Neuronal stem cell (in vitro differentiated cells): ENCODE measurements around the gene ELF3.

Experiments used
- DNase-seq: peaks from one replicate; pipeline ENCODE4 v3.0.0-alpha.2; 2013; ENCODE audit warnings: low spot score
- H2AFZ ChIP-seq: one replicate; pipeline ENCODE4 v1.6.1; 2013; ENCODE audit warnings: mild to moderate bottlenecking, low read length, inconsistent platforms
- H2AK5ac ChIP-seq: 2 replicates; pipeline ENCODE4 v1.6.1; 2013; ENCODE audit warnings: low read depth, mild to moderate bottlenecking, inconsistent platforms, low read length, moderate library complexity, mixed read lengths
- H2BK120ac ChIP-seq: 2 replicates; pipeline ENCODE4 v1.6.1; 2013; ENCODE audit warnings: low read depth, mild to moderate bottlenecking, inconsistent platforms, low read length, moderate library complexity, mixed read lengths
- H2BK12ac ChIP-seq: one replicate; pipeline ENCODE4 v1.6.1; 2013; ENCODE audit warnings: low read length, inconsistent platforms
- H2BK15ac ChIP-seq: 2 replicates; pipeline ENCODE4 v1.6.1; 2013; ENCODE audit warnings: mild to moderate bottlenecking, low read length, inconsistent platforms, mixed read lengths
- H2BK5ac ChIP-seq: one replicate; pipeline ENCODE4 v1.6.1; 2013; ENCODE audit warnings: inconsistent platforms, mild to moderate bottlenecking, low read length, moderate library complexity
- H3K14ac ChIP-seq: one replicate; pipeline ENCODE4 v1.6.1; 2013; ENCODE audit warnings: low read length, inconsistent platforms
- H3K18ac ChIP-seq: 2 replicates; pipeline ENCODE4 v1.6.1; 2013; ENCODE audit warnings: low read length, inconsistent platforms
- H3K23ac ChIP-seq: 2 replicates; pipeline ENCODE4 v1.6.1; 2013; ENCODE audit warnings: low read depth, mild to moderate bottlenecking, mixed read lengths, low read length, inconsistent platforms; ENCODE audit not compliant: poor library complexity
- H3K27ac ChIP-seq: replicated peaks from 3 replicates; pipeline ENCODE4 v1.5.1; 2013; ENCODE audit warnings: low read length, inconsistent platforms
- H3K27me3 ChIP-seq, 3 experiments: 2 replicates each; pipeline ENCODE4 v1.6.1; 2013; ENCODE audit warnings: low read length in 3 of 3, mild to moderate bottlenecking in 2 of 3, inconsistent platforms in 1 of 3, low read depth in 1 of 3, mixed read lengths in 1 of 3, moderate library complexity in 1 of 3; ENCODE audit not compliant: control insufficient read depth in 3 of 3, insufficient read depth in 3 of 3
- H3K36me3 ChIP-seq, 2 donors: replicated peaks in 1 of 2; 2 replicates each; pipeline ENCODE4 v1.6.1; 2013; ENCODE audit warnings: low read length in 2 of 2; ENCODE audit not compliant: control insufficient read depth in 2 of 2, insufficient read depth in 2 of 2
- H3K4ac ChIP-seq: 2 replicates; pipeline ENCODE4 v1.6.1; 2013; ENCODE audit warnings: inconsistent platforms, mild to moderate bottlenecking, low read length, moderate library complexity
- H3K4me1 ChIP-seq, 2 donors: 1 replicate in 1 of 2; 2 replicates in 1 of 2; pipeline ENCODE4 v1.6.1; 2013; ENCODE audit warnings: low read length in 2 of 2, low read depth in 1 of 2; ENCODE audit not compliant: control insufficient read depth in 2 of 2, insufficient read depth in 1 of 2
- H3K4me2 ChIP-seq: one replicate; pipeline ENCODE4 v1.6.1; 2013; ENCODE audit warnings: mild to moderate bottlenecking, low read length, inconsistent platforms; ENCODE audit not compliant: insufficient read depth, poor library complexity, severe bottlenecking
- H3K4me3 ChIP-seq, 2 donors: 2 replicates each; pipeline ENCODE4 v1.5.1; 2013; ENCODE audit warnings: low read length in 2 of 2, mild to moderate bottlenecking in 2 of 2, inconsistent platforms in 1 of 2, moderate library complexity in 1 of 2
- H3K79me1 ChIP-seq: one replicate; pipeline ENCODE4 v1.6.1; 2013; ENCODE audit warnings: low read depth, mild to moderate bottlenecking, inconsistent platforms, low read length, moderate library complexity
- H3K9ac ChIP-seq: one replicate; pipeline ENCODE4 v1.6.1; 2013; ENCODE audit warnings: mild to moderate bottlenecking, low read depth, low read length, inconsistent platforms; ENCODE audit not compliant: poor library complexity
- H3K9me3 ChIP-seq, 2 donors: replicated peaks in 1 of 2; 2 replicates each; pipeline versions ENCODE3 to v1.6.1; 2013; ENCODE audit warnings: low read length in 2 of 2, mild to moderate bottlenecking in 2 of 2, inconsistent platforms in 1 of 2, low read depth in 1 of 2, mixed read lengths in 1 of 2, moderate library complexity in 1 of 2; ENCODE audit not compliant: control insufficient read depth in 2 of 2, insufficient read depth in 1 of 2
- H4K8ac ChIP-seq: one replicate; pipeline ENCODE4 v1.6.1; 2013; ENCODE audit warnings: low read depth, mild to moderate bottlenecking, inconsistent platforms, low read length, moderate library complexity
- H4K91ac ChIP-seq: one replicate; pipeline ENCODE4 v1.6.1; 2013; ENCODE audit warnings: low read length, low read depth, mild to moderate bottlenecking, inconsistent platforms; ENCODE audit not compliant: poor library complexity
- WGBS, 2 donors: extraction: QIAGEN DNeasy Blood & Tissue Kit; methylation state at CpG; one replicate each; pipeline ENCODE4 v1.1.7; 2013; ENCODE audit warnings: missing lambda C conversion rate in 2 of 2, mixed read lengths in 1 of 2; ENCODE audit not compliant: insufficient read length in 2 of 2, insufficient replicate concordance in 1 of 2; ENCODE audit errors: extremely low coverage in 2 of 2; 5-methylcytosine and 5-hydroxymethylcytosine counted together

The ELF3 gene

GRCh38 chr1:202015662-202015937 is 5.2 kb downstream of the ELF3 start:
- Histone ChIP-seq H3K9me3 (no peaks in the 10 kb centered on the region), H4K91ac (no peak overlapping the region), H2AFZ (no peak overlapping the region), H2BK5ac (no peak overlapping the region), H3K9ac (no peak overlapping the region), H2BK120ac (no peak overlapping the region), H3K23ac (no peak overlapping the region), H2AK5ac (no peak overlapping the region), H2BK15ac (no peak overlapping the region), H3K4me3 (no peak overlapping the region), H3K4me1 (peaks cover 0 to 24% of the 10 kb centered on the region in 2 donors), H3K18ac (no peak overlapping the region), H2BK12ac (peak overlapping the region; percentile 30), H3K27ac (no peak overlapping the region), H3K79me1 (no peaks in the 10 kb centered on the region), H3K27me3 (peaks cover 0 to 40% (median 0%) of the 10 kb centered on the region in 3 experiments), H3K14ac (no peak overlapping the region), H3K4ac (no peak overlapping the region), H3K36me3 (peaks cover 0 to 2% of the 10 kb centered on the region in 2 donors), H3K4me2 (no peak overlapping the region), H4K8ac (no peak overlapping the region)
- no peak for DNase-seq
- WGBS, 2 donors: no CpG with 5 or more reads among the region's 3 CpGs

GRCh38 chr1:202016022-202016810 is 5.8 kb downstream of the ELF3 start:
- H3K9me3 ChIP-seq: no peaks in the 10 kb centered on the region
- no peak overlapping the region for H2BK15ac ChIP-seq
- H4K8ac ChIP-seq: no peak overlapping the region
- H2BK120ac ChIP-seq: no peak overlapping the region
- no peak overlapping the region for H4K91ac ChIP-seq
- H2BK5ac ChIP-seq: no peak overlapping the region
- no peak overlapping the region for H3K23ac ChIP-seq
- H3K36me3 ChIP-seq: peaks cover 0 to 2% of the 10 kb centered on the region in 2 donors
- H3K4me3 ChIP-seq: no peak overlapping the region
- no peak overlapping the region for H2AK5ac ChIP-seq
- no peak overlapping the region for H3K14ac ChIP-seq
- H3K4ac ChIP-seq: no peak overlapping the region
- no peak overlapping the region for H3K18ac ChIP-seq
- H3K79me1 ChIP-seq: no peaks in the 10 kb centered on the region
- H3K4me2 ChIP-seq: no peak overlapping the region
- no peak for DNase-seq
- peaks cover 0 to 17% of the 10 kb centered on the region in 2 donors for H3K4me1 ChIP-seq
- H3K27me3 ChIP-seq: peaks cover 0 to 43% (median 0%) of the 10 kb centered on the region in 3 experiments
- H2BK12ac ChIP-seq: no peak overlapping the region
- H3K9ac ChIP-seq: no peak overlapping the region
- no peak overlapping the region for H3K27ac ChIP-seq
- H2AFZ ChIP-seq: no peak overlapping the region
- whole genome bisulfite sequencing, 2 donors: no CpG with 5 or more reads among the region's 9 CpGs

GRCh38 chr1:202016811-202017748 is 6.7 kb downstream of the ELF3 start:
- H3K79me1 ChIP-seq: no peaks in the 10 kb centered on the region
- H3K9me3 ChIP-seq: peaks cover 0 to 2% of the 10 kb centered on the region in 2 donors
- H3K4me3 ChIP-seq: no peak overlapping the region
- no peak overlapping the region for H2BK120ac ChIP-seq
- H2BK5ac ChIP-seq: no peak overlapping the region
- no peak overlapping the region for H2AK5ac ChIP-seq
- H4K91ac ChIP-seq: no peak overlapping the region
- H2AFZ ChIP-seq: no peak overlapping the region
- H3K4me2 ChIP-seq: no peak overlapping the region
- H3K23ac ChIP-seq: no peak overlapping the region
- no peak overlapping the region for H4K8ac ChIP-seq
- H3K36me3 ChIP-seq: peaks cover 0 to 2% of the 10 kb centered on the region in 2 donors
- H3K14ac ChIP-seq: no peak overlapping the region
- H3K9ac ChIP-seq: no peak overlapping the region
- no peak overlapping the region for H3K27ac ChIP-seq
- WGBS, 2 donors: no CpG with 5 or more reads among the region's 21 CpGs
- H2BK15ac ChIP-seq: no peak overlapping the region
- H3K4me1 ChIP-seq: peaks cover 0 to 17% of the 10 kb centered on the region in 2 donors
- DNase-seq: no peak
- H3K18ac ChIP-seq: no peak overlapping the region
- H3K27me3 ChIP-seq: peaks cover 0 to 40% (median 0%) of the 10 kb centered on the region in 3 experiments
- no peak overlapping the region for H2BK12ac ChIP-seq
- no peak overlapping the region for H3K4ac ChIP-seq
